NT2/D1 (cell line): ENCODE data around the gene C7orf57.

Source experiments
- SUZ12 ChIP-seq: IDR thresholded peaks from 2 replicates; pipeline ENCODE4 v1.6.1; 2011; ENCODE audit not compliant: insufficient read length, insufficient read depth; ENCODE audit errors: extremely low read depth
- ZNF274 ChIP-seq: IDR thresholded peaks from 2 replicates; pipeline ENCODE4 v1.6.1; 2011; ENCODE audit warnings: mild to moderate bottlenecking, low read depth, low read length

DNA sequence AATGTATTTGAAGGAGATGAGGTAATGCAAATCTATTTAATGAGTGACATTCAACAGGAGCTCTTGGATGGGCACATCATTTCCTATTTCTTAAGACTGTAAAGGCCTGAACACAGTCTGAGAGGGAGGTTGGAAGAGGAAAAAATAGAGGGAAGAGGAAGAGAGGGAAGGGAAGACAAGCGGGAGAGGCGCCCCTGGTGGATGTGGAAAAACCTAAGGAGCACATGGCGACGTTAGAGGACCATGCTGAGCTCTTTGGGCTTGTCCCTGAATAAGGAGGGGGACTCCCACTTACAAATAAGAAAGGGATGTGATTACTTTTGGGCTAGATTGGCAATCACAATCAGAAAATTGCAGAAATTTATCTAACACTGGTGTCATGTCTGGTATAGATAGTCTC, 26.1 kb upstream of the C7orf57 start:
- TF ChIP-seq ZNF274, result no peak
- TF ChIP-seq SUZ12, result no peak
